Measurements from ENCODE around the gene ITGAE.
A peak's percentile ranks its signal among the peaks of the same experiment; 100 is the strongest.

Gene ITGAE

GRCh38 chr17:3762922-3763776, 37.8 kb downstream of the ITGAE start:
- no peak for DNase-seq (ENCODE audit: low read depth in 3 of 3, low spot score in 1 of 3)

GRCh38 chr17:3761918-3762380, 39.0 kb downstream of the ITGAE start:
- no peak for DNase-seq (ENCODE audit: low read depth in 3 of 3, low spot score in 1 of 3)

GRCh38 chr17:3761036-3761917, 39.7 kb downstream of the ITGAE start:
- DNase-seq (ENCODE audit: low read depth in 3 of 3, low spot score in 1 of 3): no peak

- no peak for DNase-seq (ENCODE audit: low read depth in 3 of 3, low spot score in 1 of 3)
Observed at GRCh38 chr17:3759597-3760216, 41.3 kb downstream of the ITGAE start.

- no peak for DNase-seq (ENCODE audit: low read depth in 3 of 3, low spot score in 1 of 3)
Observed at GRCh38 chr17:3755335-3756030, 45.5 kb downstream of the ITGAE start.

- peak; percentile 54 to 59 (median 55) for DNase-seq (ENCODE audit: low read depth in 3 of 3, low spot score in 1 of 3)
Observed at GRCh38 chr17:3754458-3755334, 46.3 kb downstream of the ITGAE start.

- DNase-seq (ENCODE audit: low read depth in 3 of 3, low spot score in 1 of 3): no peak
Observed at GRCh38 chr17:3754066-3754457, 46.9 kb downstream of the ITGAE start.

GRCh38 chr17:3753624-3754023, 47.4 kb downstream of the ITGAE start:
- DNase-seq (ENCODE audit: low read depth in 3 of 3, low spot score in 1 of 3): no peak

GRCh38 chr17:3751836-3752235, 49.2 kb downstream of the ITGAE start:
- DNase-seq (ENCODE audit: low read depth in 3 of 3, low spot score in 1 of 3): no peak

- DNase-seq (ENCODE audit: low read depth in 3 of 3, low spot score in 1 of 3): no peak
Observed at GRCh38 chr17:3750926-3751325, 50.1 kb downstream of the ITGAE start.

GRCh38 chr17:3750296-3750695, 50.7 kb downstream of the ITGAE start:
- no peak for DNase-seq (ENCODE audit: low read depth in 3 of 3, low spot score in 1 of 3)

- no peak for DNase-seq (ENCODE audit: low read depth in 3 of 3, low spot score in 1 of 3)
Observed at GRCh38 chr17:3748576-3748975, 52.4 kb downstream of the ITGAE start.

GRCh38 chr17:3747805-3748204, 53.2 kb downstream of the ITGAE start:
- no peak for DNase-seq (ENCODE audit: low read depth in 3 of 3, low spot score in 1 of 3)

- DNase-seq (ENCODE audit: low read depth in 3 of 3, low spot score in 1 of 3): no peak
Observed at GRCh38 chr17:3745071-3745470, 55.9 kb downstream of the ITGAE start.

GRCh38 chr17:3744014-3744413, 57.0 kb downstream of the ITGAE start:
- DNase-seq (ENCODE audit: low read depth in 3 of 3, low spot score in 1 of 3): no peak

- DNase-seq (ENCODE audit: low read depth in 3 of 3, low spot score in 1 of 3): no peak
Observed at GRCh38 chr17:3740611-3741073, 60.3 kb downstream of the ITGAE start.

- no peak for DNase-seq (ENCODE audit: low read depth in 3 of 3, low spot score in 1 of 3)
Observed at GRCh38 chr17:3739422-3740124, 61.4 kb downstream of the ITGAE start.

GRCh38 chr17:3738562-3739295, 62.3 kb downstream of the ITGAE start:
- DNase-seq (ENCODE audit: low read depth in 3 of 3, low spot score in 1 of 3): peak in 2 of 3 donors; percentile 33 to 49

GRCh38 chr17:3735515-3735914, 65.5 kb downstream of the ITGAE start:
- no peak for DNase-seq (ENCODE audit: low read depth in 3 of 3, low spot score in 1 of 3)

Measured in stimulated activated CD4-positive, alpha-beta T cell treated with anti-CD3 and anti-CD28 coated beads, TNF-alpha, amount 100 ng/mL, for 1 hour (primary cell).